ENCODE measurements around the gene PCDHB11.
"Not testable (repeated sequence)": the region's sequence is repeated elsewhere in the genome, so short reads cannot be mapped to it uniquely, and the experiment has no call there.

PCDHB11 gene

DNA sequence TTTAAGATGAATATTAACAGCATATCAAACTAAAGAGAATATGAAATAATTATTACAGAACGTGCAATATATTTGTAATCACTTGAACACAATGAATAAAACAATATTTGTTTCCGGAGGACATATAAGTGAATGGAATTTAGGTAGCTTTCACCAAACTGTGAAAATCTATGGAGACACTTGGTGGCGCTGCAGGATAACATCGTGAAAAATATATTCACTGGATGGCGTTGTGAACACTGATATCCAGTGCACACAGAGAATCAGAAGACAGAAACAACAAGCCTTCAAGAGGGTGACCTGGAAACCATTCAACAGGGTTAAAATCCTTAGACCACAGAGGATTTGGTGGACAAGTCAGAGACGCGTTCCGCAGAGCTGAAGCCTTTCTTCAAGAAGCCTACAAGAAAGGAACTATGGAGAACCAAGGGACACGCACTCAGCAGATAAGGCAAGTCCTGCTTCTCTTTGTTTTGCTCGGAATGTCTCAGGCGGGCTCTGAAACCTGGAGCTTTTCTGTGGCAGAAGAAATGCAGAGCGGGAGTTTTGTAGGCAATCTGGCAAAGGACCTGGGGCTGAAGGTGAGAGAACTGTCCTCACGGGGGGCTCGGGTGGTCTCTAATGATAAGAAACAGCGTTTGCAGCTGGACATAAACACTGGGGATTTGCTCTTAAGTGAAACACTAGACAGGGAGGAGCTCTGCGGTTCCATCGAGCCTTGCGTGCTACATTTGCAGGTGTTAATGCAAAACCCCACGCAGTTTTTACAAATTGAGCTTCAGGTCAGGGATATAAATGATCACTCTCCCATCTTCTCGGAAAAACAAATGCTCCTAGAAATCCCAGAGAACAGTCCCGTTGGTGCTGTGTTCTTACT is at the start of gene PCDHB11:
TSS of gene PCDHB11 (plus strand) at position 269 of the 877 bp plus-strand sequence. CDS start at position 417, 148 bp downstream.
- Histone ChIP-seq H3K4me3 (ENCODE audit: low read depth, low read length) (no peak within 1 kb of the TSS), H3K9me3 (ENCODE audit: control insufficient read depth, insufficient read depth, low read depth, low read length) (0 out of 2 replicates have a peak, but pooled peaks cover 13% of the 10 kb centered on the region)

DNA sequence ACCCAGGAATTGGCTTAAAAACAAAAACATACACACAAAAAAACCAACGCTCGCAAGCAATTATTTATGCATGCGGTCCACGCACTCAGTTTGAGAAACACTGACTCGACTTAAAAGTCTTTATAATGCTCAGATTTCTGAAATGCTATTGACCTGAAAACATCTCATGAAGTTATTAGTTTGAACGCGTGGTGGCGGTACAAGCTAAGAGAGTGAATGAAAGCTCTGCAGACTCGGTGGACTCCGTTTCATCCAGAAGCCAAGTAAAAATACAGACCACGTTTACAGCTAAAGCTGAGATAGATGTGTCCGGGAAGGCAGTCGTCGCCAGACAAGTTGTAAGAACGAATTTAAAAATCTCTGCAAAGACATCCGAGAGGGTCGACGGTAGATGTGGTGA is 49.6 kb upstream of the PCDHB11 start, which contains the start of gene PCDHB6:
TSS of gene PCDHB6 (plus strand) at position 246 of the 400 bp plus-strand sequence. CDS start 201 bp downstream, outside the sequence.
- no peaks in the 10 kb centered on the region for H3K4me1 ChIP-seq (ENCODE audit: control insufficient read depth, insufficient read depth, low read length)
- H3K36me3 ChIP-seq (ENCODE audit: control insufficient read depth, insufficient read depth, low read length): no peaks in the 10 kb centered on the region
- no peak within 1 kb of the TSS for H3K9ac ChIP-seq (ENCODE audit: low read length)
- no peak within 1 kb of the TSS for H3K4me3 ChIP-seq (ENCODE audit: low read depth, low read length)
- H3K27ac ChIP-seq (ENCODE audit: low read depth, low read length): no peak within 1 kb of the TSS
- peaks cover 9% of the 10 kb centered on the region; the same call in 1 of the 2 replicates for H3K9me3 ChIP-seq (ENCODE audit: control insufficient read depth, insufficient read depth, low read depth, low read length)
- no peaks in the 10 kb centered on the region for H3K27me3 ChIP-seq (ENCODE audit: control insufficient read depth, insufficient read depth, low read length)

More for the DNA sequence above, at the start of gene PCDHB11:
- no peaks in the 10 kb centered on the region for H3K36me3 ChIP-seq (ENCODE audit: control insufficient read depth, insufficient read depth, low read length)
- H3K4me1 ChIP-seq (ENCODE audit: control insufficient read depth, insufficient read depth, low read length): no peaks in the 10 kb centered on the region
- no peak within 1 kb of the TSS for H3K9ac ChIP-seq (ENCODE audit: low read length)
- H3K27me3 ChIP-seq (ENCODE audit: control insufficient read depth, insufficient read depth, low read length): peaks cover 3% of the 10 kb centered on the region; the same call in 1 of the 2 replicates
- H3K27ac ChIP-seq (ENCODE audit: low read depth, low read length): no peak within 1 kb of the TSS

DNA sequence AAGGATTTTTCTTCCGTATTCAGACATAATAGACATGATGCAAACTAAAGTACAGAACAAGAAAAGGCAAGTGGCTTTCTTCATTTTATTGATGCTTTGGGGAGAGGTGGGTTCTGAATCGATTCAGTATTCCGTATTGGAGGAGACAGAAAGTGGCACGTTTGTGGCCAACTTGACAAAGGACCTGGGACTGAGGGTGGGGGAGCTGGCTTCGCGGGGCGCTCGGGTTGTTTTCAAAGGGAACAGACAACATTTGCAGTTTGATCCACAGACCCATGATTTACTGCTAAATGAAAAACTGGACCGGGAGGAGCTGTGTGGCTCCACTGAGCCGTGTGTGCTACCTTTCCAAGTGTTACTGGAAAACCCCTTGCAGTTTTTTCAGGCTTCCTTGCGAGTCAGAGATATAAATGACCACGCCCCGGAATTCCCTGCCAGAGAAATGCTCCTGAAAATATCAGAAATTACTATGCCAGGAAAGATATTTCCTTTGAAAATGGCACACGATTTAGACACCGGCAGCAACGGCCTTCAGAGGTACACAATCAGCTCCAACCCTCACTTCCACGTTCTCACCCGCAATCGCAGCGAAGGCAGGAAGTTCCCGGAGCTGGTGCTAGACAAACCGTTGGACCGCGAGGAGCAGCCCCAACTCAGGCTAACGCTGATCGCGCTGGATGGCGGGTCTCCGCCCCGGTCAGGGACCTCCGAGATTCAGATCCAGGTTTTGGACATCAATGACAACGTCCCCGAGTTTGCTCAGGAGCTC is 49.0 kb upstream of the PCDHB11 start:
- Histone ChIP-seq H3K9me3 (ENCODE audit: control insufficient read depth, insufficient read depth, low read depth, low read length) (peaks cover 9% of the 10 kb centered on the region; the same call in 1 of the 2 replicates), H3K27me3 (ENCODE audit: control insufficient read depth, insufficient read depth, low read length) (no peaks in the 10 kb centered on the region), H3K9ac (ENCODE audit: low read length) (no peak overlapping the region), H3K4me3 (ENCODE audit: low read depth, low read length) (no peak overlapping the region), H3K36me3 (ENCODE audit: control insufficient read depth, insufficient read depth, low read length) (no peaks in the 10 kb centered on the region), H3K4me1 (ENCODE audit: control insufficient read depth, insufficient read depth, low read length) (no peaks in the 10 kb centered on the region), H3K27ac (ENCODE audit: low read depth, low read length) (no peak overlapping the region)

DNA sequence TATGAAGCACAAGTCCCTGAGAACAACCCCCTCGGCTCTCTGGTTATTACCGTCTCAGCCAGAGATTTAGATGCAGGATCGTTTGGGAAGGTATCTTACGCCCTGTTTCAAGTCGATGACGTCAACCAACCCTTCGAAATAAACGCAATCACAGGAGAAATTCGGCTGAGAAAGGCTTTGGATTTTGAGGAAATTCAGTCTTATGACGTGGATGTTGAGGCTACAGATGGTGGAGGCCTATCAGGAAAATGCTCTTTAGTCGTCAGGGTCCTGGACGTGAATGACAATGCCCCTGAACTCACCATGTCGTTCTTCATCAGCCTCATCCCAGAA is 48.5 kb upstream of the PCDHB11 start:
- no peaks in the 10 kb centered on the region for H3K4me1 ChIP-seq (ENCODE audit: control insufficient read depth, insufficient read depth, low read length)
- H3K27ac ChIP-seq (ENCODE audit: low read depth, low read length): no peak overlapping the region
- H3K9ac ChIP-seq (ENCODE audit: low read length): no peak overlapping the region
- H3K27me3 ChIP-seq (ENCODE audit: control insufficient read depth, insufficient read depth, low read length): no peaks in the 10 kb centered on the region
- H3K4me3 ChIP-seq (ENCODE audit: low read depth, low read length): no peak overlapping the region
- no peaks in the 10 kb centered on the region for H3K36me3 ChIP-seq (ENCODE audit: control insufficient read depth, insufficient read depth, low read length)
- H3K9me3 ChIP-seq (ENCODE audit: control insufficient read depth, insufficient read depth, low read depth, low read length): peaks cover 9% of the 10 kb centered on the region; the same call in 1 of the 2 replicates

DNA sequence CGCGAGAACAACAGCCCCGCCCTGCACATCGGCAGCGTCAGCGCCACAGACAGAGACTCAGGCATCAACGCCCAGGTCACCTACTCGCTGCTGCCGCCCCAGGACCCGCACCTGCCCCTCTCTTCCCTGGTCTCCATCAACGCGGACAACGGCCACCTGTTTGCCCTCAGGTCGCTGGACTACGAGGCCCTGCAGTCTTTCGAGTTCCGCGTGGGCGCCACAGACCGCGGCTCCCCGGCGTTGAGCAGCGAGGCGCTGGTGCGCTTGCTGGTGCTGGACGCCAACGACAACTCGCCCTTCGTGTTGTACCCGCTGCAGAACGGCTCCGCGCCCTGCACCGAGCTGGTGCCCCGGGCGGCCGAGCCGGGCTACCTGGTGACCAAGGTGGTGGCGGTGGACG is 47.8 kb upstream of the PCDHB11 start:
- not testable (repeated sequence) for H3K27me3 ChIP-seq (ENCODE audit: control insufficient read depth, insufficient read depth, low read length); H3K4me1 ChIP-seq (ENCODE audit: control insufficient read depth, insufficient read depth, low read length)

DNA sequence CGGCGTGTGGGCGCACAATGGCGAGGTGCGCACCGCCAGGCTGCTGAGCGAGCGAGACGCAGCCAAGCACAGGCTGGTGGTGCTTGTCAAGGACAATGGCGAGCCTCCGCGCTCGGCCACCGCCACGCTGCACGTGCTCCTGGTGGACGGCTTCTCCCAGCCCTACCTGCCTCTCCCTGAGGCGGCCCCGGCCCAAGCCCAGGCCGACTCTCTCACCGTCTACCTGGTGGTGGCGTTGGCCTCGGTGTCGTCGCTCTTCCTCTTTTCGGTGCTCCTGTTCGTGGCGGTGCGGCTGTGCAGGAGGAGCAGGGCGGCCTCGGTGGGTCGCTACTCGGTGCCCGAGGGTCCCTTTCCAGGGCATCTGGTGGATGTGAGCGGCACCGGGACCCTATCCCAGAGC is 47.3 kb upstream of the PCDHB11 start:
- H3K27ac ChIP-seq (ENCODE audit: low read depth, low read length); H3K4me3 ChIP-seq (ENCODE audit: low read depth, low read length); H3K9ac ChIP-seq (ENCODE audit: low read length); H3K9me3 ChIP-seq (ENCODE audit: control insufficient read depth, insufficient read depth, low read depth, low read length); H3K4me1 ChIP-seq (ENCODE audit: control insufficient read depth, insufficient read depth, low read length); H3K27me3 ChIP-seq (ENCODE audit: control insufficient read depth, insufficient read depth, low read length); H3K36me3 ChIP-seq (ENCODE audit: control insufficient read depth, insufficient read depth, low read length): not testable (repeated sequence)

More for the DNA sequence above, 47.8 kb upstream of the PCDHB11 start:
- not testable (repeated sequence) for H3K9ac ChIP-seq (ENCODE audit: low read length); H3K9me3 ChIP-seq (ENCODE audit: control insufficient read depth, insufficient read depth, low read depth, low read length); H3K27ac ChIP-seq (ENCODE audit: low read depth, low read length); H3K36me3 ChIP-seq (ENCODE audit: control insufficient read depth, insufficient read depth, low read length); H3K4me3 ChIP-seq (ENCODE audit: low read depth, low read length)

DNA sequence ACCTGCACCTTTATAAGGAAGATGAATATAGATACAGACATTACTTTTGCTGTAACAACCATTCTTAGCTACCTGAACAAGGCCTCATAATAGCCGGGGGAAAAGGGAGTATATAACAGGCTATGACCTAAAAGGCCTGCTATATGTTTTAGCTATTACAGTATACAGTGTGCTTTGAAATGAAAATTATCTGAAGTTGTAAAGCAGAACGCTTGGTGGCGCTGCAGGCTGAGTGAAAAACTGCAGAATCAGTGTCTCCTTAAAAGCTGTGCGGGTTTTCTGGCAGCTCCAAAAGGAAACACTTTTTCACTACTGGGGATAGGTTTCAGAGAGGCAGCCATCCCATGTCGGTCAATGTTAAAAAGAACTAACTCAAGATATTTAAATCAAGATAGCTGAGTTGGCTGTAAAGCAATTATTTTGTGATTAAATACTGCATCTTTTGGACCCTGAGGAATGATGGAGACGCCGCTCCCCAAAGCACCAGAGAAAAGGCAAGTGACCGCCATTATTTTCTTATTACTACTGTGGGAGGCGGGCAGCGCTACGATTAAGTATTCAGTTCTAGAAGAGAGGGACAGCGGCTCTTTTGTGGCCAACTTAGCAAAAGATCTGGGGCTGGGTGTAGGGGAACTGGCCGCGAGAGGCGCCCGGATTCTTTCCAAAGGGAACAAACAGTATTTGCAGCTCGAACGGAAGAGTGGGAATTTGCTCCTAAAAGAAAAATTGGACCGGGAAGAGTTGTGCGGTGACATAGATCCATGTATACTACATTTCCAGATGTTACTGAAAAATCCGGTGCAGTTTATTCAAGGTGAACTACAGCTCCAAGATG is 43.7 kb upstream of the PCDHB11 start:
- no peak overlapping the region for H3K27ac ChIP-seq (ENCODE audit: low read depth, low read length)
- no peaks in the 10 kb centered on the region for H3K36me3 ChIP-seq (ENCODE audit: control insufficient read depth, insufficient read depth, low read length)
- no peaks in the 10 kb centered on the region for H3K4me1 ChIP-seq (ENCODE audit: control insufficient read depth, insufficient read depth, low read length)
- H3K9ac ChIP-seq (ENCODE audit: low read length): no peak overlapping the region
- peaks cover 6% of the 10 kb centered on the region; the same call in 1 of the 2 replicates for H3K9me3 ChIP-seq (ENCODE audit: control insufficient read depth, insufficient read depth, low read depth, low read length)
- H3K27me3 ChIP-seq (ENCODE audit: control insufficient read depth, insufficient read depth, low read length): no peaks in the 10 kb centered on the region
- H3K4me3 ChIP-seq (ENCODE audit: low read depth, low read length): no peak overlapping the region

DNA sequence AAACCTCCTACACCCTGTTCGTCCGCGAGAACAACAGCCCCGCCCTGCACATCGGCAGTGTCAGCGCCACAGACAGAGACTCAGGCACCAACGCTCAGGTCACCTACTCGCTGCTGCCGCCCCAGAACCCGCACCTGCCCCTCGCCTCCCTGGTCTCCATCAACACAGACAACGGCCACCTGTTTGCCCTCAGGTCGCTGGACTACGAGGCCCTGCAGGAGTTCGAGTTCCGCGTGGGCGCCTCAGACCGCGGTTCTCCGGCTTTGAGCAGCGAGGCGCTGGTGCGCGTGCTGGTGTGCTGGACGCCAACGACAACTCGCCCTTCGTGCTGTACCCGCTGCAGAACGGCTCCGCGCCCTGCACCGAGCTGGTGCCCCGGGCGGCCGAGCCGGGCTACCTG is 42.1 kb upstream of the PCDHB11 start:
- not testable (repeated sequence) for H3K9me3 ChIP-seq (ENCODE audit: control insufficient read depth, insufficient read depth, low read depth, low read length); H3K27ac ChIP-seq (ENCODE audit: low read depth, low read length); H3K4me3 ChIP-seq (ENCODE audit: low read depth, low read length)

DNA sequence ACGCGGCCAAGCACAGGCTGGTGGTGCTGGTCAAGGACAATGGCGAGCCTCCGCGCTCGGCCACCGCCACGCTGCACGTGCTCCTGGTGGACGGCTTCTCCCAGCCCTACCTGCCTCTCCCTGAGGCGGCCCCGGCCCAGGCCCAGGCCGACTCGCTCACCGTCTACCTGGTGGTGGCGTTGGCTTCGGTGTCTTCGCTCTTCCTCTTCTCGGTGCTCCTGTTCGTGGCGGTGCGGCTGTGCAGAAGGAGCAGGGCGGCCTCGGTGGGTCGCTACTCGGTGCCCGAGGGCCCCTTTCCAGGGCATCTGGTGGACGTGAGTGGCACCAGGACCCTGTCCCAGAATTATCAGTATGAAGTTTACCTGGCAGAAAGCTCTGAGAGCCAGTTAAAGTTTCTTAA is 41.5 kb upstream of the PCDHB11 start:
- H3K9ac ChIP-seq (ENCODE audit: low read length); H3K36me3 ChIP-seq (ENCODE audit: control insufficient read depth, insufficient read depth, low read length); H3K27me3 ChIP-seq (ENCODE audit: control insufficient read depth, insufficient read depth, low read length); H3K9me3 ChIP-seq (ENCODE audit: control insufficient read depth, insufficient read depth, low read depth, low read length); H3K27ac ChIP-seq (ENCODE audit: low read depth, low read length); H3K4me3 ChIP-seq (ENCODE audit: low read depth, low read length); H3K4me1 ChIP-seq (ENCODE audit: control insufficient read depth, insufficient read depth, low read length): not testable (repeated sequence)

More for the DNA sequence above, 42.1 kb upstream of the PCDHB11 start:
- not testable (repeated sequence) for H3K9ac ChIP-seq (ENCODE audit: low read length); H3K4me1 ChIP-seq (ENCODE audit: control insufficient read depth, insufficient read depth, low read length); H3K27me3 ChIP-seq (ENCODE audit: control insufficient read depth, insufficient read depth, low read length); H3K36me3 ChIP-seq (ENCODE audit: control insufficient read depth, insufficient read depth, low read length)

DNA sequence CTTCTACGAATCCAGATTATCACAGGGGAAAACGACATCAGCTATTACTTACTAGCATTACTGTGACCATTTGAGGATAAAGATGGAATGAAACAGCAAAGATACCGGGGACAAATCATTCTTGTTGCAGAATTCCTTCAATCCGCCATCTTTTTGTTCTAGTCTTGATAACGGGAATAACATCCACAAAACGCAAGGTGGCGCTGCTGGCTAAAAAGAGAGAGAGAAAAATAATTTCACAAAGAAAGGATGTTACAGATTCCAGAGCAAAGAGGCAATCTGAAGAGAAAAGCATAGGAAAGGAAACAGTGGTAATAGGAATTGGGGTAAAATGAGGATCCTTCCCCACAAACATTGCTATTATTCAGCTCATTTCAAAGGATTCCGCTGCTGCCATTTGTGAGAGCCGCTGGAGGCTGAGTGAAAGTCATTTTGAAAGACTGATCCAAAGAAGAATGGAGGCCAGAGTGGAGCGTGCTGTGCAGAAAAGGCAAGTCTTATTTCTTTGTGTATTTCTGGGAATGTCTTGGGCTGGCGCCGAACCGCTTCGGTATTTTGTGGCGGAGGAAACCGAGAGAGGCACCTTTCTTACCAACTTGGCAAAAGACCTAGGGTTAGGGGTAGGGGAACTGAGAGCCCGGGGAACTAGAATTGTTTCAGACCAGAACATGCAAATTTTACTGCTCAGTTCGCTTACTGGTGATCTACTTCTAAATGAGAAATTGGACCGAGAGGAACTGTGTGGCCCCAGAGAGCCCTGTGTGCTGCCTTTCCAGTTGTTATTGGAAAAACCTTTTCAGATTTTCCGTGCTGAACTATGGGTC is 26.8 kb upstream of the PCDHB11 start, which contains the start of gene PCDHB7:
TSS of gene PCDHB7 (plus strand) at position 264 of the 824 bp plus-strand sequence. CDS start at position 456, 192 bp downstream.
- Histone ChIP-seq H3K9me3 (ENCODE audit: control insufficient read depth, insufficient read depth, low read depth, low read length) (peaks cover 10% of the 10 kb centered on the region; the same call in 1 of the 2 replicates), H3K4me3 (ENCODE audit: low read depth, low read length) (no peak within 1 kb of the TSS), H3K9ac (ENCODE audit: low read length) (no peak within 1 kb of the TSS), H3K27ac (ENCODE audit: low read depth, low read length) (no peak within 1 kb of the TSS), H3K27me3 (ENCODE audit: control insufficient read depth, insufficient read depth, low read length) (no peaks in the 10 kb centered on the region), H3K36me3 (ENCODE audit: control insufficient read depth, insufficient read depth, low read length) (no peaks in the 10 kb centered on the region), H3K4me1 (ENCODE audit: control insufficient read depth, insufficient read depth, low read length) (no peaks in the 10 kb centered on the region)
